Endothelial cell (in vitro differentiated cells): Measurements from ENCODE around the gene NINJ1. TPM values are rescaled to one million over a fixed set of nuclear protein-coding genes. Genes with fewer than 3 reads are reported as not detected.

ENCODE experiments used
- DNase-seq: peaks from one replicate; pipeline ENCODE4 v3.0.0; 2021; ENCODE audit warnings: low spot score
- H3K27ac Mint-ChIP-seq: one replicate; pipeline ENCODE4 v1.8.0; 2021; ENCODE audit warnings: mixed read lengths, inconsistent platforms; ENCODE audit not compliant: unreplicated experiment
- H3K27me3 Mint-ChIP-seq: one replicate; pipeline ENCODE4 v1.8.0; 2021; ENCODE audit warnings: mild to moderate bottlenecking, moderate library complexity, mixed read lengths, inconsistent platforms; ENCODE audit not compliant: unreplicated experiment
- H3K36me3 Mint-ChIP-seq: one replicate; pipeline ENCODE4 v1.8.0; 2021; ENCODE audit warnings: mild to moderate bottlenecking, low read depth, mixed read lengths, inconsistent platforms; ENCODE audit not compliant: unreplicated experiment
- H3K4me1 Mint-ChIP-seq: one replicate; pipeline ENCODE4 v1.8.0; 2021; ENCODE audit warnings: mild to moderate bottlenecking, mixed read lengths, inconsistent platforms; ENCODE audit not compliant: unreplicated experiment
- H3K4me3 Mint-ChIP-seq: one replicate; pipeline ENCODE4 v1.8.0; 2021; ENCODE audit warnings: mild to moderate bottlenecking, mixed read lengths, inconsistent platforms; ENCODE audit not compliant: unreplicated experiment
- H3K9me3 Mint-ChIP-seq: one replicate; pipeline ENCODE4 v1.8.0; 2021; ENCODE audit warnings: mixed read lengths, inconsistent platforms; ENCODE audit not compliant: unreplicated experiment
- CTCF ChIP-seq: fragments of 200-600 bp; sonication (generic); IDR thresholded peaks from one replicate; pipeline ENCODE4 v1.5.0; 2021; ENCODE audit warnings: antibody characterized with exemption; ENCODE audit not compliant: unreplicated experiment
- total RNA-seq: library from RNA; stranded (reverse); fragmentation: NEBNext Ultra II Directional; extraction: Animal tissue kit (Norgen Biotek cat#: 25700); gene quantifications from one replicate; pipeline ENCODE4 v1.2.1, GENCODE V29; 2021; ENCODE audit not compliant: unreplicated experiment

Gene NINJ1
- total RNA-seq, 1 donor from 2014 or later, result 34.2 TPM

- no peak overlapping the region for H3K4me3 Mint-ChIP-seq
- no peak for TF ChIP-seq CTCF
- no peak for DNase-seq
- peaks cover 10% of the 10 kb centered on the region for H3K27me3 Mint-ChIP-seq
- H3K4me1 Mint-ChIP-seq, result peaks cover 2% of the 10 kb centered on the region
- no peaks in the 10 kb centered on the region for H3K9me3 Mint-ChIP-seq
- no peak overlapping the region for H3K27ac Mint-ChIP-seq
- H3K36me3 Mint-ChIP-seq, result no peaks in the 10 kb centered on the region
These were observed 45.9 kb downstream of the NINJ1 start for GRCh38 chr9:93087971-93088655.

GRCh38 chr9:93086447-93087224, 47.4 kb downstream of the NINJ1 start:
- no peaks in the 10 kb centered on the region for H3K9me3 Mint-ChIP-seq
- peaks cover 4% of the 10 kb centered on the region for H3K27me3 Mint-ChIP-seq
- no peak for TF ChIP-seq CTCF
- H3K36me3 Mint-ChIP-seq, result no peaks in the 10 kb centered on the region
- H3K4me1 Mint-ChIP-seq, result peaks cover 2% of the 10 kb centered on the region
- H3K4me3 Mint-ChIP-seq, result no peak overlapping the region
- peak overlapping the region; percentile 11 for H3K27ac Mint-ChIP-seq
- no peak for DNase-seq

- Mint-ChIP-seq H3K27ac (no peak overlapping the region), H3K36me3 (no peaks in the 10 kb centered on the region), H3K4me1 (peaks cover 2% of the 10 kb centered on the region), H3K27me3 (peaks cover 4% of the 10 kb centered on the region), H3K4me3 (no peak overlapping the region), H3K9me3 (no peaks in the 10 kb centered on the region)
- DNase-seq, result no peak
- no peak for TF ChIP-seq CTCF
These were observed 48.4 kb downstream of the NINJ1 start for GRCh38 chr9:93085676-93086075.

GRCh38 chr9:93084471-93084881, 49.6 kb downstream of the NINJ1 start:
- H3K27me3 Mint-ChIP-seq, result peaks cover 1% of the 10 kb centered on the region
- no peak for DNase-seq
- no peak overlapping the region for H3K4me3 Mint-ChIP-seq
- H3K4me1 Mint-ChIP-seq, result no peaks in the 10 kb centered on the region
- no peaks in the 10 kb centered on the region for H3K36me3 Mint-ChIP-seq
- TF ChIP-seq CTCF, result no peak
- H3K9me3 Mint-ChIP-seq, result no peaks in the 10 kb centered on the region
- H3K27ac Mint-ChIP-seq, result no peak overlapping the region
